Trophoblast cell (in vitro differentiated cells and primary cell): ENCODE data around the gene TENM3.
A peak's percentile ranks its signal among the peaks of the same experiment; 100 is the strongest.

Source experiments
- DNase-seq, 2 donors: peaks; one replicate each; pipeline ENCODE4 v3.0.0-alpha.2; 2016
- H2AFZ ChIP-seq: 2 replicates; pipeline ENCODE4 v1.6.1; 2013; ENCODE audit warnings: low read length, moderate library complexity, mild to moderate bottlenecking; ENCODE audit not compliant: insufficient read depth, poor library complexity
- H2AK5ac ChIP-seq: 2 replicates; pipeline ENCODE4 v1.6.1; 2013; ENCODE audit warnings: mild to moderate bottlenecking, low read length
- H2BK120ac ChIP-seq: 2 replicates; pipeline ENCODE4 v1.6.1; 2013; ENCODE audit warnings: low read length, mild to moderate bottlenecking, moderate library complexity; ENCODE audit not compliant: insufficient read depth, poor library complexity
- H2BK12ac ChIP-seq: 2 replicates; pipeline ENCODE4 v1.6.1; 2013; ENCODE audit warnings: mild to moderate bottlenecking, low read length, moderate library complexity
- H2BK5ac ChIP-seq: 2 replicates; pipeline ENCODE4 v1.6.1; 2013; ENCODE audit warnings: low read length, low read depth, moderate library complexity, mild to moderate bottlenecking; ENCODE audit not compliant: poor library complexity
- H3K14ac ChIP-seq: 2 replicates; pipeline ENCODE4 v1.6.1; 2013; ENCODE audit warnings: mild to moderate bottlenecking, low read length
- H3K18ac ChIP-seq: 2 replicates; pipeline ENCODE4 v1.6.1; 2013; ENCODE audit warnings: mild to moderate bottlenecking, low read length
- H3K23ac ChIP-seq: 2 replicates; pipeline ENCODE4 v1.6.1; 2013; ENCODE audit warnings: low read length
- H3K27ac ChIP-seq: 2 replicates; pipeline ENCODE4 v1.5.1; 2013; ENCODE audit warnings: low read depth, mild to moderate bottlenecking, inconsistent platforms, low read length, moderate library complexity
- H3K27me3 ChIP-seq: 2 replicates; pipeline ENCODE4 v1.6.1; 2013; ENCODE audit warnings: inconsistent platforms, mild to moderate bottlenecking, low read length, moderate library complexity; ENCODE audit not compliant: insufficient read depth
- H3K36me3 ChIP-seq, 2 experiments: 1 replicate in 1 of 2; 2 replicates in 1 of 2; pipeline ENCODE4 v1.6.1; 2013; ENCODE audit warnings: low read length in 2 of 2, mild to moderate bottlenecking in 2 of 2, moderate library complexity in 1 of 2; ENCODE audit not compliant: insufficient read depth in 2 of 2, control insufficient read depth in 1 of 2
- H3K4ac ChIP-seq: 2 replicates; pipeline ENCODE4 v1.6.1; 2013; ENCODE audit warnings: low read depth, mild to moderate bottlenecking, low read length, moderate library complexity
- H3K4me1 ChIP-seq, 2 experiments: 1 replicate in 1 of 2; 2 replicates in 1 of 2; pipeline ENCODE4 v1.6.1; 2013; ENCODE audit warnings: low read length in 2 of 2, mild to moderate bottlenecking in 2 of 2, moderate library complexity in 1 of 2; ENCODE audit not compliant: insufficient read depth in 2 of 2, control insufficient read depth in 1 of 2
- H3K4me2 ChIP-seq: 2 replicates; pipeline ENCODE4 v1.6.1; 2013; ENCODE audit warnings: inconsistent platforms, mild to moderate bottlenecking, low read length, moderate library complexity
- H3K4me3 ChIP-seq: 2 replicates; pipeline ENCODE4 v1.5.1; 2013; ENCODE audit warnings: mild to moderate bottlenecking, low read depth, low read length, inconsistent platforms
- H3K79me1 ChIP-seq: one replicate; pipeline ENCODE4 v1.6.1; 2013; ENCODE audit warnings: low read length
- H3K79me2 ChIP-seq: 2 replicates; pipeline ENCODE4 v1.6.1; 2013; ENCODE audit warnings: low read length, mild to moderate bottlenecking; ENCODE audit not compliant: control insufficient read depth, insufficient read depth, poor library complexity
- H3K9ac ChIP-seq: 2 replicates; pipeline ENCODE4 v1.6.1; 2013; ENCODE audit warnings: mild to moderate bottlenecking, low read length
- H3K9me3 ChIP-seq: 2 replicates; pipeline ENCODE4 v1.6.1; 2013; ENCODE audit warnings: low read depth, mild to moderate bottlenecking, control low read depth, inconsistent platforms, low read length; ENCODE audit not compliant: insufficient read depth
- H4K12ac ChIP-seq: 2 replicates; pipeline ENCODE4 v1.6.1; 2013; ENCODE audit warnings: low read depth, mild to moderate bottlenecking, low read length, moderate library complexity
- H4K8ac ChIP-seq: 2 replicates; pipeline ENCODE4 v1.6.1; 2013; ENCODE audit warnings: low read depth, mild to moderate bottlenecking, low read length, moderate library complexity
- H4K91ac ChIP-seq: one replicate; pipeline ENCODE4 v1.6.1; 2013; ENCODE audit warnings: low read depth, mild to moderate bottlenecking, low read length, moderate library complexity
- WGBS: extraction: QIAGEN DNeasy Blood & Tissue Kit; methylation state at CpG from one replicate; pipeline ENCODE4 v1.1.7; 2013; ENCODE audit warnings: missing lambda C conversion rate; ENCODE audit not compliant: insufficient read length, insufficient coverage; ENCODE audit errors: extremely low coverage; 5-methylcytosine and 5-hydroxymethylcytosine counted together

Gene TENM3

GRCh38 chr4:182343453-182343852 is 100.3 kb downstream of the TENM3 start:
- Histone ChIP-seq H3K4ac (no peak overlapping the region), H2AK5ac (no peak overlapping the region), H3K27ac (no peak overlapping the region), H4K12ac (no peak overlapping the region), H3K4me2 (no peak overlapping the region), H3K18ac (no peak overlapping the region), H2BK12ac (no peak overlapping the region), H3K14ac (no peak overlapping the region), H3K27me3 (no peaks in the 10 kb centered on the region), H2BK5ac (no peak overlapping the region), H2AFZ (no peak overlapping the region), H3K4me3 (no peak overlapping the region), H3K79me1 (no peaks in the 10 kb centered on the region), H3K4me1 (peaks cover 0 to 2% of the 10 kb centered on the region in 2 experiments), H4K8ac (no peak overlapping the region), H3K9me3 (no peaks in the 10 kb centered on the region), H4K91ac (no peak overlapping the region), H3K23ac (no peak overlapping the region), H3K36me3 (peaks cover 0 to 2% of the 10 kb centered on the region in 2 experiments), H2BK120ac (no peak overlapping the region), H3K9ac (no peak overlapping the region), H3K79me2 (no peaks in the 10 kb centered on the region)
- DNase-seq = no peak
- no CpG with 5 or more reads among the region's 4 CpGs for WGBS

- no peak overlapping the region for H3K18ac ChIP-seq
- H3K4me2 ChIP-seq = no peak overlapping the region
- no peaks in the 10 kb centered on the region for H3K79me1 ChIP-seq
- no peak overlapping the region for H2BK120ac ChIP-seq
- H3K9ac ChIP-seq = no peak overlapping the region
- no peak overlapping the region for H4K91ac ChIP-seq
- no peaks in the 10 kb centered on the region for H3K79me2 ChIP-seq
- H3K9me3 ChIP-seq = no peaks in the 10 kb centered on the region
- DNase-seq = no peak
- no peak overlapping the region for H2AFZ ChIP-seq
- H2AK5ac ChIP-seq = no peak overlapping the region
- H3K27ac ChIP-seq = no peak overlapping the region
- H4K12ac ChIP-seq = no peak overlapping the region
- no CpG with 5 or more reads among the region's 6 CpGs for WGBS
- no peaks in the 10 kb centered on the region for H3K36me3 ChIP-seq
- no peak overlapping the region for H3K4me3 ChIP-seq
- H4K8ac ChIP-seq = no peak overlapping the region
- no peak overlapping the region for H3K23ac ChIP-seq
- peaks cover 0 to 2% of the 10 kb centered on the region in 2 experiments for H3K4me1 ChIP-seq
- H3K4ac ChIP-seq = no peak overlapping the region
- H3K14ac ChIP-seq = no peak overlapping the region
- no peak overlapping the region for H2BK5ac ChIP-seq
- H2BK12ac ChIP-seq = no peak overlapping the region
- no peaks in the 10 kb centered on the region for H3K27me3 ChIP-seq
Observed at GRCh38 chr4:182344968-182345367, 101.8 kb downstream of the TENM3 start.

- Histone ChIP-seq H2AK5ac (no peak overlapping the region), H2BK12ac (no peak overlapping the region), H3K27ac (no peak overlapping the region), H4K8ac (no peak overlapping the region), H3K14ac (no peak overlapping the region), H2BK5ac (no peak overlapping the region), H3K79me1 (no peaks in the 10 kb centered on the region), H2AFZ (no peak overlapping the region), H3K4me2 (no peak overlapping the region), H4K91ac (no peak overlapping the region), H3K23ac (no peak overlapping the region), H3K9ac (no peak overlapping the region), H3K4me1 (peaks cover 0 to 2% of the 10 kb centered on the region in 2 experiments), H3K4me3 (no peak overlapping the region), H2BK120ac (no peak overlapping the region), H3K4ac (no peak overlapping the region), H3K18ac (no peak overlapping the region), H3K36me3 (peaks cover 0 to 1% of the 10 kb centered on the region in 2 experiments), H3K9me3 (no peaks in the 10 kb centered on the region), H3K79me2 (no peaks in the 10 kb centered on the region), H3K27me3 (no peaks in the 10 kb centered on the region), H4K12ac (no peak overlapping the region)
- DNase-seq = peak in 1 of 2 donors; percentile 6
- WGBS = no CpG with 5 or more reads among the region's 7 CpGs
Observed at GRCh38 chr4:182346250-182346649, 103.0 kb downstream of the TENM3 start.

- Histone ChIP-seq H4K91ac (no peak overlapping the region), H3K4me1 (peaks cover 0 to 2% of the 10 kb centered on the region in 2 experiments), H3K23ac (no peak overlapping the region), H3K4me2 (no peak overlapping the region), H3K36me3 (peaks cover 0 to 4% of the 10 kb centered on the region in 2 experiments), H3K27ac (no peak overlapping the region), H2AK5ac (no peak overlapping the region), H3K27me3 (no peaks in the 10 kb centered on the region), H3K18ac (no peak overlapping the region), H3K79me2 (no peaks in the 10 kb centered on the region), H2AFZ (no peak overlapping the region), H3K4me3 (no peak overlapping the region), H4K12ac (no peak overlapping the region), H3K4ac (no peak overlapping the region), H2BK5ac (no peak overlapping the region), H4K8ac (no peak overlapping the region), H3K9ac (no peak overlapping the region), H2BK120ac (no peak overlapping the region), H2BK12ac (no peak overlapping the region), H3K14ac (no peak overlapping the region), H3K9me3 (no peaks in the 10 kb centered on the region), H3K79me1 (no peaks in the 10 kb centered on the region)
- no peak for DNase-seq
- WGBS = no CpG with 5 or more reads among the region's 11 CpGs
Observed at GRCh38 chr4:182346675-182347375, 103.6 kb downstream of the TENM3 start.
